ENCODE measurements around the gene GPR183. TPM values are rescaled to one million over a fixed set of nuclear protein-coding genes. Genes with fewer than 3 reads are reported as not detected.

Gene GPR183
- total and polyA plus RNA-seq, 10 of the 15 experiments (the other 5 are each of a cell fraction or from before 2014, with no cell fraction given), result 134 to 669 (median 225) TPM

GRCh38 chr13:99258210-99258860 is 48.9 kb downstream of the GPR183 start, which contains the start of gene GPR18:
GPR18 (minus strand) TSS chr13:99258379; CDS start chr13:99255872, 2,507 bp downstream.
- Histone ChIP-seq H3K79me2 (ENCODE audit: control insufficient read depth, insufficient read depth, low read length) (peaks cover 2% of the 10 kb centered on the region), H3K9ac (ENCODE audit: control insufficient read depth, insufficient read depth, low read length) (no peak within 1 kb of the TSS)
- TF ChIP-seq EGR1 (IDR thresholded peaks at IDR 0.05; ENCODE audit: borderline replicate concordance in 1 of 2, low read depth in 2 of 2, low read length in 2 of 2) (no peak), ZBTB33 (IDR thresholded peaks at IDR 0.05) (no peak), CBX3 (IDR thresholded peaks at IDR 0.05; ENCODE audit: borderline replicate concordance, low read depth) (no peak), PAX8 (IDR thresholded peaks at IDR 0.05) (no peak), ZBTB11 (CRISPR knock-in tag; IDR thresholded peaks at IDR 0.05) (no peak), MXI1 (IDR thresholded peaks at IDR 0.05; ENCODE audit: low read depth, low read length) (no peak), HCFC1 (IDR thresholded peaks at IDR 0.05; ENCODE audit: low read length) (no peak), CUX1 (IDR thresholded peaks at IDR 0.05; ENCODE audit: insufficient replicate concordance, low read depth, low read length) (no peak), SRF (IDR thresholded peaks at IDR 0.05; ENCODE audit: low read depth in 2 of 2, low read length in 2 of 2) (no peak), RAD21 (IDR thresholded peaks at IDR 0.05; ENCODE audit: insufficient read depth, low read depth, low read length) (peak; percentile 22; the same call in 1 of the 2 replicates), NFYA (IDR thresholded peaks at IDR 0.05; ENCODE audit: borderline replicate concordance, low read depth, low read length) (no peak)

More at GRCh38 chr13:99258210-99258860, 48.9 kb downstream of the GPR183 start, which contains the start of gene GPR18:
- RAD21 ChIA-PET (ENCODE audit: unreplicated experiment), result interaction anchor here (0.7 to 4.3 kb wide), 14 partner anchors 12 to 82 kb away, joined by 3 to 37 read pairs (median 6); partner anchors contain the start of gene UBAC2
- intact Hi-C loops (cut with micrococcal nuclease; ENCODE audit: unreplicated experiment), result loop anchor here (1.0 to 2.0 kb wide), 2 partner anchors 30 to 54 kb away; no protein-coding TSS in a partner anchor
- H4K20me1 ChIP-seq (ENCODE audit: control insufficient read depth, insufficient read depth), result no peaks in the 10 kb centered on the region
- H3K27me3 ChIP-seq (replicated peaks in 1 of 2; ENCODE audit: control insufficient read depth in 2 of 2, insufficient read depth in 2 of 2, low read length in 1 of 2), result no peaks in the 10 kb centered on the region
- ATAC-seq, result peak; percentile 89
- H3K27ac ChIP-seq (ENCODE audit: control insufficient read depth, insufficient read depth), result peak within 1 kb of the TSS; percentile 38
- H3K36me3 ChIP-seq (ENCODE audit: control insufficient read depth in 2 of 2, insufficient read depth in 2 of 2, low read length in 1 of 2), result peaks cover 5 to 8% of the 10 kb centered on the region in 2 experiments; a peak in 3 of 4 replicates
- WGBS (ENCODE audit: insufficient coverage, insufficient replicate concordance, low lambda C conversion rate, missing lambda C conversion rate), result 0% methylated on average over 4 of the region's 4 CpGs
- peak within 1 kb of the TSS; percentile 64 for H3K4me3 ChIP-seq
- POLR2A ChIA-PET, result interaction anchor here (1.1 to 2.0 kb wide), 2 partner anchors 54 to 58 kb away, joined by 3 to 12 read pairs; partner anchors contain the start of gene UBAC2
- in situ Hi-C loops (cut with MboI), result no loop called here
- no peaks in the 10 kb centered on the region for H3K9me3 ChIP-seq (replicated peaks; ENCODE audit: control insufficient read depth, insufficient read depth, low read length)
- peaks cover 21% of the 10 kb centered on the region for H3K4me1 ChIP-seq (ENCODE audit: control insufficient read depth, insufficient read depth, low read length)
- SMC1A ChIA-PET (ENCODE audit: uncharacterized antibody, unreplicated experiment), result interaction anchor here (0.5 to 4.7 kb wide), 20 partner anchors 10 to 312 kb away, joined by 3 to 58 read pairs (median 4); partner anchors contain the start of gene UBAC2
- BruUV-seq (replicated peaks), result no TSS peak
- H3K4me2 ChIP-seq (ENCODE audit: control insufficient read depth, insufficient read depth), result peak within 1 kb of the TSS; percentile 41
- CTCF ChIA-PET, result interaction anchor here (0.7 to 5.1 kb wide), 13 partner anchors 10 to 179 kb away, joined by 3 to 68 read pairs (median 4); partner anchors contain the start of gene UBAC2
- DNase-seq (ENCODE audit: low read depth, low spot score), result peak; percentile 67
- H2AFZ ChIP-seq (ENCODE audit: control insufficient read depth, low read depth, low read length), result no peak within 1 kb of the TSS
- peak; percentile 90 for FAIRE-seq

Measured in GM12878 (cell line).